GM19035 (cell line): Measurements from ENCODE around the gene FEZF2.

ENCODE experiments used
- ATAC-seq: cut with Tn5 transposase; IDR thresholded peaks from one replicate; pipeline ENCODE4 v1.9.1; 2021; ENCODE audit not compliant: unreplicated experiment

FEZF2 gene

GRCh38 chr3:62373714-62374333, 474 bp upstream of the FEZF2 start:
- no peak for ATAC-seq

GRCh38 chr3:62372621-62373041, 719 bp downstream of the FEZF2 start:
- ATAC-seq: no peak

- ATAC-seq: no peak
Measured at GRCh38 chr3:62371720-62372591, 1.4 kb downstream of the FEZF2 start.

GRCh38 chr3:62370858-62371719, 2.3 kb downstream of the FEZF2 start:
- ATAC-seq: no peak

- ATAC-seq: no peak
Measured at GRCh38 chr3:62370112-62370857, 3.1 kb downstream of the FEZF2 start.

GRCh38 chr3:62369476-62369743, 3.9 kb downstream of the FEZF2 start:
- no peak for ATAC-seq

- ATAC-seq: no peak
Measured at GRCh38 chr3:62368705-62369475, 4.5 kb downstream of the FEZF2 start.

GRCh38 chr3:62368290-62368704, 5.1 kb downstream of the FEZF2 start:
- ATAC-seq: no peak

- ATAC-seq: no peak
Measured at GRCh38 chr3:62367763-62368195, 5.6 kb downstream of the FEZF2 start.

- no peak for ATAC-seq
Measured at GRCh38 chr3:62366126-62366484, 7.2 kb downstream of the FEZF2 start.

- ATAC-seq: no peak
Measured at GRCh38 chr3:62365391-62366125, 7.8 kb downstream of the FEZF2 start.

- no peak for ATAC-seq
Measured at GRCh38 chr3:62364191-62364590, 9.2 kb downstream of the FEZF2 start.

GRCh38 chr3:62363275-62363674, 10.1 kb downstream of the FEZF2 start:
- no peak for ATAC-seq

GRCh38 chr3:62361824-62362223, 11.5 kb downstream of the FEZF2 start:
- ATAC-seq: no peak

- ATAC-seq: no peak
Measured at GRCh38 chr3:62361261-62361660, 12.1 kb downstream of the FEZF2 start.

GRCh38 chr3:62359531-62359930, 13.8 kb downstream of the FEZF2 start:
- ATAC-seq: no peak

- no peak for ATAC-seq
Measured at GRCh38 chr3:62356356-62356755, 17.0 kb downstream of the FEZF2 start.

GRCh38 chr3:62355703-62356102, 17.6 kb downstream of the FEZF2 start:
- no peak for ATAC-seq

GRCh38 chr3:62343755-62344154, 29.6 kb downstream of the FEZF2 start:
- ATAC-seq: no peak

GRCh38 chr3:62335196-62335595, 38.2 kb downstream of the FEZF2 start:
- no peak for ATAC-seq
